SU-DHL-6 (cell line): ENCODE measurements around the gene WNT7A.

Experiments
- H2AFZ ChIP-seq: fragments of 200-600 bp; sonication (generic); 2 replicates; pipeline ENCODE4 v1.6.1; 2014; ENCODE audit warnings: low read depth, mild to moderate bottlenecking, moderate library complexity, mixed read lengths, antibody characterized with exemption, low read length; ENCODE audit not compliant: severe bottlenecking
- H3F3A ChIP-seq: fragments of 200-600 bp; shearing (Covaris generic); 2 replicates; pipeline ENCODE4 v1.6.0; 2016; ENCODE audit warnings: antibody characterized with exemption, mild to moderate bottlenecking; ENCODE audit not compliant: insufficient read depth
- H3K27ac ChIP-seq: fragments of 200-600 bp; sonication (generic); 2 replicates; pipeline ENCODE4 v1.5.1; 2016; ENCODE audit warnings: low read depth, mild to moderate bottlenecking, low read length, moderate library complexity, mixed read lengths
- H3K27me3 ChIP-seq: fragments of 200-600 bp; sonication (generic), shearing (Covaris generic); 2 replicates; pipeline ENCODE4 v1.6.0; 2014; ENCODE audit warnings: mild to moderate bottlenecking, low read length
- H3K36me3 ChIP-seq: fragments of 200-600 bp; sonication (generic); 2 replicates; pipeline ENCODE4 v1.6.1; 2014; ENCODE audit warnings: mild to moderate bottlenecking, low read length, mixed read lengths
- H3K4me2 ChIP-seq: fragments of 300-600, 200-600 bp; shearing (Covaris generic), sonication (generic); 2 replicates; pipeline ENCODE4 v1.6.0; 2014; ENCODE audit warnings: low read length, low read depth, mild to moderate bottlenecking; ENCODE audit not compliant: poor library complexity, severe bottlenecking
- H3K4me3 ChIP-seq: fragments of 200-600 bp; sonication (generic); 2 replicates; pipeline ENCODE4 v1.5.1; 2014; ENCODE audit warnings: antibody characterized with exemption, low read length, mild to moderate bottlenecking, mixed read lengths; ENCODE audit not compliant: insufficient read depth, poor library complexity, severe bottlenecking
- H3K79me2 ChIP-seq: fragments of 200-600 bp; sonication (generic); 2 replicates; pipeline ENCODE4 v1.6.1; 2014; ENCODE audit warnings: mild to moderate bottlenecking, low read length, moderate library complexity; ENCODE audit not compliant: insufficient read depth
- H3K9ac ChIP-seq: fragments of 200-600 bp; sonication (generic); 2 replicates; pipeline ENCODE4 v1.7.0; 2014; ENCODE audit warnings: mild to moderate bottlenecking, low read length
- H3K9me2 ChIP-seq: fragments of 200-600 bp; sonication (generic); replicated peaks from 2 replicates; pipeline ENCODE4 v1.6.1; 2014; ENCODE audit warnings: low read length; ENCODE audit not compliant: insufficient read depth
- H3K9me3 ChIP-seq: fragments of 200-600 bp; sonication (generic); 2 replicates; pipeline ENCODE4 v1.6.1; 2014; ENCODE audit warnings: low read length, mixed read lengths; ENCODE audit not compliant: insufficient read depth
- H4K20me1 ChIP-seq: fragments of 200-600 bp; sonication (generic); 2 replicates; pipeline ENCODE4 v1.6.1; 2014; ENCODE audit warnings: low read depth, mild to moderate bottlenecking, antibody characterized with exemption, low read length, moderate library complexity, mixed read lengths
- EZH2phosphoT487 ChIP-seq: fragments of 200-600 bp; sonication (generic), shearing (Covaris generic); conservative IDR thresholded peaks from 2 replicates; pipeline ENCODE4 v1.6.1; 2018; ENCODE audit warnings: mild to moderate bottlenecking, antibody characterized with exemption, low read length, moderate library complexity, mixed read lengths
- TF ChIP-seq, protein P1 (sequence below): fragments of 200-600 bp; sonication (generic); IDR thresholded peaks from one replicate; pipeline ENCODE4 v1.5.1; 2017; ENCODE audit warnings: antibody characterized with exemption, mild to moderate bottlenecking, low read length, moderate library complexity; ENCODE audit not compliant: insufficient read depth, poor library complexity, severe bottlenecking

WNT7A gene

DNA sequence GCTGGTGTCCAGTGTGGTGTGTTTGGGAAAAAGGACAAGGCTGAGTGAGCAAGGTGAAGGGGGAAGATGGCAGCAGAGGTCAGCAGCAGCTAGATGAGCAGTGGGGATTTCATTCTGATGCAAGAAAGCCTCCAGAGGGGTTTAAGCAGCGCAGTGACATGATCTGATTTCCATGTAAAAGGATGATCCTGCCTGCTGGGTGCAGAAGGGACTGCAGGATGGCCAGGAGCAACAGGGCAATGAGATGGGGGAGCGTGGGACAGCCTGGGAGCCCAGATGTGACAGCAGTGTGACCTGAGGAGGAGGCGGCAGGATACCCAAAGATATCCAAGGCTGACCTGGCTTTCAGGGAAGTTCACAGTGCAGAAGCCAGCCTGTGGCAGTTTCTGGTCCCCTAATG, 6.1 kb downstream of the WNT7A start:
- Histone ChIP-seq H3K9ac (no peak overlapping the region), H3K9me3 (no peaks in the 10 kb centered on the region), H3K79me2 (no peaks in the 10 kb centered on the region), H3K4me3 (no peak overlapping the region), H3K36me3 (no peaks in the 10 kb centered on the region), H2AFZ (no peak overlapping the region), H3K9me2 (no peaks in the 10 kb centered on the region), H3K4me2 (no peak overlapping the region), H3F3A (no peaks in the 10 kb centered on the region), H3K27me3 (no peaks in the 10 kb centered on the region), H3K27ac (no peak overlapping the region), H4K20me1 (no peaks in the 10 kb centered on the region)
- no peak for TF ChIP-seq EZH2phosphoT487
- TF ChIP-seq, protein P1, sequence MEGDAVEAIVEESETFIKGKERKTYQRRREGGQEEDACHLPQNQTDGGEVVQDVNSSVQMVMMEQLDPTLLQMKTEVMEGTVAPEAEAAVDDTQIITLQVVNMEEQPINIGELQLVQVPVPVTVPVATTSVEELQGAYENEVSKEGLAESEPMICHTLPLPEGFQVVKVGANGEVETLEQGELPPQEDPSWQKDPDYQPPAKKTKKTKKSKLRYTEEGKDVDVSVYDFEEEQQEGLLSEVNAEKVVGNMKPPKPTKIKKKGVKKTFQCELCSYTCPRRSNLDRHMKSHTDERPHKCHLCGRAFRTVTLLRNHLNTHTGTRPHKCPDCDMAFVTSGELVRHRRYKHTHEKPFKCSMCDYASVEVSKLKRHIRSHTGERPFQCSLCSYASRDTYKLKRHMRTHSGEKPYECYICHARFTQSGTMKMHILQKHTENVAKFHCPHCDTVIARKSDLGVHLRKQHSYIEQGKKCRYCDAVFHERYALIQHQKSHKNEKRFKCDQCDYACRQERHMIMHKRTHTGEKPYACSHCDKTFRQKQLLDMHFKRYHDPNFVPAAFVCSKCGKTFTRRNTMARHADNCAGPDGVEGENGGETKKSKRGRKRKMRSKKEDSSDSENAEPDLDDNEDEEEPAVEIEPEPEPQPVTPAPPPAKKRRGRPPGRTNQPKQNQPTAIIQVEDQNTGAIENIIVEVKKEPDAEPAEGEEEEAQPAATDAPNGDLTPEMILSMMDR, result no peak

DNA sequence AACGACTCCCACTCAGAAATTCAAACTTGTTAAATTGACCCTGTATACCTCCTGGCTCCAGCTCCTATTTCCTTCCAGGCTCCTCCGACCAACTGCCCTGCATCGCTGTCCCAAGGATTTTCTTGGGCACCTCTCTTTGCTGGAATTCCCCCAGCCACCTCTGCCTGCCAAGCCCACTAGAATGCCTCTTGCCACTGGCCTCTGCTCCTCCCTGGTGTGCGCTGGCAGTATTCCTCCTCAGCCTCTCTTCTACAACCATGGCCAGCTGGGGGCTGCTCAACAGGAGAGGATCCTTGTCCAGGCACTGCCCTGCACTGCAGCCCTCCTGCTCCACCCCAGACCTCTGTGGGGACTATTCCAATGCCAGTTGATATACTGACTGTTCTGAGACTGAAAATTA, 7.4 kb downstream of the WNT7A start:
- Histone ChIP-seq H3K4me3 (no peak overlapping the region), H3K79me2 (no peaks in the 10 kb centered on the region), H3K9me2 (no peaks in the 10 kb centered on the region), H3K4me2 (no peak overlapping the region), H3K9ac (no peak overlapping the region), H3F3A (no peaks in the 10 kb centered on the region), H3K27ac (no peak overlapping the region), H3K36me3 (no peaks in the 10 kb centered on the region), H3K9me3 (no peaks in the 10 kb centered on the region), H4K20me1 (no peaks in the 10 kb centered on the region), H3K27me3 (no peaks in the 10 kb centered on the region), H2AFZ (no peak overlapping the region)
- TF ChIP-seq EZH2phosphoT487, result no peak
- TF ChIP-seq, protein P1, result no peak

DNA sequence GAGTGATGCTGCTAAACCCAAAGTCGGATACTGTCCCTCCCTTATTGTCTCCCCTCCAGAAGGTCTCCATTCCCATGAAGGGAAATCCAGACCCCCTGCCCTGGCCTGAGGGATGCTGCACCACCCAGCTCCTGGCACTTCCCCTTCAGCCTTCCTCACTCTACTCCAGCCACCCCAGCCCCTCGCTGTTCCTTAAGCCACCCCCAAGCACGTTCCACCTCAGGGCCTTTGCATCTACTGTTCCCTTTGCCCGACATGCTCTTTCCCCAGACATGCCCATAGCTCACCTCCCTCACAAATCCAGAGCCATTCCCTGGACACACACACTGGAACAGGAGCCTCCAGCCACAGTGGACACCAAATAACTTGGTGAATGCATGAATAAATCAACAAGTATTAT, 8.1 kb downstream of the WNT7A start:
- no peaks in the 10 kb centered on the region for H3K9me2 ChIP-seq
- no peaks in the 10 kb centered on the region for H3K79me2 ChIP-seq
- H3K4me3 ChIP-seq, result no peak overlapping the region
- H3K4me2 ChIP-seq, result no peak overlapping the region
- no peak overlapping the region for H3K9ac ChIP-seq
- H3F3A ChIP-seq, result no peaks in the 10 kb centered on the region
- H3K27me3 ChIP-seq, result no peaks in the 10 kb centered on the region
- no peaks in the 10 kb centered on the region for H4K20me1 ChIP-seq
- TF ChIP-seq, protein P1, result no peak
- no peak for TF ChIP-seq EZH2phosphoT487
- H2AFZ ChIP-seq, result no peak overlapping the region
- no peaks in the 10 kb centered on the region for H3K9me3 ChIP-seq
- H3K36me3 ChIP-seq, result no peaks in the 10 kb centered on the region
- no peak overlapping the region for H3K27ac ChIP-seq
